ENCODE data around the gene SLC43A3. TPM values are rescaled to one million over a fixed set of nuclear protein-coding genes. Genes with fewer than 3 reads are reported as not detected.

The SLC43A3 gene
- total RNA-seq, 1 experiment from 2014 or later, result 21.4 TPM

GRCh38 chr11:57444362-57445121, 17.6 kb upstream of the SLC43A3 start:
- Histone ChIP-seq H3K4me2 (ENCODE audit: insufficient read depth, insufficient read length, low read length) (no peak overlapping the region), H3K9ac (ENCODE audit: extremely low read depth, insufficient read length, low read length) (no peak overlapping the region)
- no CpG with 5 or more reads among the region's 9 CpGs for WGBS (ENCODE audit: extremely low coverage, insufficient read length, low lambda C conversion rate)

More at GRCh38 chr11:57444362-57445121, 17.6 kb upstream of the SLC43A3 start:
- no peak for DNase-seq
- Mint-ChIP-seq H3K4me3 (no peak overlapping the region), H3K27me3 (ENCODE audit: low read depth) (peaks cover 33% of the 10 kb centered on the region), H3K27ac (no peak overlapping the region), H3K9me3 (no peaks in the 10 kb centered on the region), H3K4me1 (no peaks in the 10 kb centered on the region), H3K36me3 (ENCODE audit: insufficient read depth in 1 of 3, low read depth in 3 of 3) (no peaks in the 10 kb centered on the region)
- no peaks in the 10 kb centered on the region for H3K9me3 ChIP-seq (ENCODE audit: control insufficient read depth, low read depth, low read length)
- H2BK15ac ChIP-seq (ENCODE audit: low read depth, low read length), result no peak overlapping the region
- H2AFZ ChIP-seq (ENCODE audit: low read length), result no peak overlapping the region
- H3K14ac ChIP-seq (ENCODE audit: insufficient read depth, low read length), result no peak overlapping the region
- no peak overlapping the region for H4K91ac ChIP-seq (ENCODE audit: insufficient read length, low read depth, low read length)
- H3T11ph ChIP-seq (ENCODE audit: low read length), result no peak overlapping the region
- no peak overlapping the region for H2BK120ac ChIP-seq (ENCODE audit: low read depth, low read length, poor library complexity, severe bottlenecking)
- no peak for TF ChIP-seq CTCF (conservative IDR thresholded peaks at IDR 0.05)
- no peak overlapping the region for H4K5ac ChIP-seq (ENCODE audit: insufficient read length, low read depth, low read length)
- H3K79me1 ChIP-seq (ENCODE audit: insufficient read depth, low read depth, low read length, poor library complexity, severe bottlenecking), result no peaks in the 10 kb centered on the region
- H3K79me2 ChIP-seq (ENCODE audit: insufficient read depth, low read length), result no peaks in the 10 kb centered on the region
- no peak overlapping the region for H3K4ac ChIP-seq (ENCODE audit: low read depth, low read length)
- no peak overlapping the region for H3K27ac ChIP-seq (ENCODE audit: insufficient read length, low read depth, low read length)
- no peak overlapping the region for H4K8ac ChIP-seq (replicated peaks; ENCODE audit: insufficient read length, low read depth, low read length)
- H3K23ac ChIP-seq (ENCODE audit: insufficient read length, low read depth, low read length), result no peak overlapping the region
- H3K4me1 ChIP-seq (ENCODE audit: insufficient read depth, low read length), result no peaks in the 10 kb centered on the region
- no peaks in the 10 kb centered on the region for H3K23me2 ChIP-seq (ENCODE audit: insufficient read length, low read depth, low read length, poor library complexity, severe bottlenecking)
- H2AK5ac ChIP-seq (ENCODE audit: insufficient read length, low read length), result no peak overlapping the region
- no peak overlapping the region for H3K18ac ChIP-seq (ENCODE audit: insufficient read length, low read depth, low read length)
- H2BK20ac ChIP-seq (ENCODE audit: low read depth, low read length, poor library complexity, severe bottlenecking), result no peak overlapping the region
- no peak overlapping the region for H3K56ac ChIP-seq (ENCODE audit: insufficient read length, low read depth, low read length)
- H3K27me3 ChIP-seq (ENCODE audit: insufficient read depth, low read length), result no peaks in the 10 kb centered on the region
- H2BK5ac ChIP-seq (ENCODE audit: insufficient read length, low read length), result no peak overlapping the region
- H2BK12ac ChIP-seq (ENCODE audit: insufficient read length, low read depth, low read length), result no peak overlapping the region
- H4K20me1 ChIP-seq (ENCODE audit: control insufficient read depth, insufficient read depth, insufficient read length), result no peaks in the 10 kb centered on the region

Measured in H9 (cell line).